Adrenal gland (tissue), 12 donors: ENCODE data around the gene PTGS1. TPM values are rescaled to one million over a fixed set of nuclear protein-coding genes. Genes with fewer than 3 reads are reported as not detected.

Experiments
- DNase-seq, 7 donors: peaks; one replicate each; pipeline ENCODE4 v3.0.0-alpha.2; 2019 to 2020
- H3K27ac ChIP-seq, 5 donors: fragments of 200-600 bp; sonication (generic) in 4 of 5; 1 replicate in 3 of 5; 2 replicates in 2 of 5; pipeline versions ENCODE4 v1.5.1 to v1.8.0; 2016 to 2020; ENCODE audit warnings: mild to moderate bottlenecking in 1 of 5
- H3K27me3 ChIP-seq: fragments of 200-600 bp; 2 replicates; pipeline ENCODE4 v1.8.0; 2021
- H3K36me3 ChIP-seq, 2 donors: fragments of 200-600 bp; replicated peaks in 1 of 2; 1 replicate in 1 of 2; 2 replicates in 1 of 2; pipeline versions ENCODE4 v1.5.1 to v1.8.0; 2018 to 2022
- H3K4me1 ChIP-seq, 2 donors: fragments of 200-600 bp; replicated peaks in 1 of 2; 1 replicate in 1 of 2; 2 replicates in 1 of 2; pipeline versions ENCODE4 v1.5.1 to v1.8.0; 2018 to 2021
- H3K4me3 ChIP-seq, 4 donors: fragments of 200-600 bp; sonication (generic) in 3 of 4; one replicate each; pipeline ENCODE4 v1.5.1; 2016 to 2018
- H3K9me3 ChIP-seq, 3 donors: fragments of 200-600 bp; sonication (generic) in 1 of 3; replicated peaks in 1 of 3; 1 replicate in 2 of 3; 2 replicates in 1 of 3; pipeline versions ENCODE4 v1.5.1 to v1.8.0; 2016 to 2021
- CTCF ChIP-seq, 6 experiments: fragments of 450-650 bp in 4 of 6; fragments of 200-600 bp in 2 of 6; sonication (generic) in 1 of 6; IDR thresholded peaks; 1 replicate in 5 of 6; 2 replicates in 1 of 6; pipeline versions ENCODE4 v1.5.1 to v1.8.0; 2016 to 2021; ENCODE audit warnings: antibody characterized with exemption in 6 of 6, mild to moderate bottlenecking in 2 of 6, moderate library complexity in 1 of 6
- POLR2A ChIP-seq, 2 donors: fragments of 450-650 bp; IDR thresholded peaks; one replicate each; pipeline ENCODE4 v1.6.1; 2017; ENCODE audit warnings: antibody characterized with exemption in 2 of 2, mild to moderate bottlenecking in 2 of 2, moderate library complexity in 1 of 2
- WGBS, 4 donors: extraction: QIAGEN DNeasy Blood & Tissue Kit in 2 of 4; methylation state at CpG; one replicate each; pipeline versions ENCODE4 v1.1.5 to v1.1.7; 2013 to 2017; 5-methylcytosine and 5-hydroxymethylcytosine counted together
- intact Hi-C, 2 donors: fragments of 100-400 bp; cut with DNase I; formaldehyde crosslinking; loops; one replicate each; pipeline versions ENCODE4 v1.14.1 to v1.15.0; 2022 to 2023
- polyA plus RNA-seq, 3 donors: library from polyadenylated mRNA; stranded (reverse); fragments of 200-250 nt in 2 of 3; fragments of 350-450 nt in 1 of 3; fragmentation: Illumina TruSeq in 1 of 3; extraction: RNeasy Lipid Tissue Mini Kit (QIAGEN cat#74804) in 1 of 3; gene quantifications; one replicate each; pipeline ENCODE4 v1.2.3, GENCODE V29; 2013 to 2014
- total RNA-seq, 9 donors: library from RNA; depleted of rRNA in 4 of 9; stranded (reverse); fragments of >200 nt in 4 of 9; fragments of 120-200 nt in 1 of 9; fragmentation: NEBNext Ultra II Directional in 1 of 9; extraction: Animal tissue kit (Norgen Biotek cat#: 25700) in 1 of 9; gene quantifications; one replicate each; pipeline versions ENCODE4 v1.1.0 to v1.2.4, GENCODE V29; 2013 to 2023
- donor health status: healthy with polysubstance abuse.
- donor health status: Bipolar disorder and iron deficiency.
- donor health status: DM: yes; HTN: yes; CAD: no.
- donor health status: DM: no; HTN: no; CAD: no.
- donor health status: DM: no; HTN: no; CAD: no.
- donor health status: DM: yes; HTN: yes; CAD: no.

PTGS1 gene
- total and polyA plus RNA-seq, 12 donors, result 0.78 to 6.6 (median 5.1) TPM

- H3K4me1 ChIP-seq, result no peaks in the 10 kb centered on the region
- no peak for DNase-seq
- intact Hi-C loops, result no loop called here
These were observed 10.6 kb downstream of the PTGS1 start for GRCh38 chr9:122381206-122381950.

GRCh38 chr9:122382901-122383850 is 12.4 kb downstream of the PTGS1 start:
- 78 to 83% (median 79%) methylated on average over 11 to 16 of the region's 16 CpGs for WGBS, 4 donors
- TF ChIP-seq POLR2A (IDR thresholded peaks at IDR 0.05) (no peak), CTCF (IDR thresholded peaks at IDR 0.05) (no peak)
- DNase-seq, result peak in 1 of 7 donors; percentile 36
- H3K4me1 ChIP-seq, result no peaks in the 10 kb centered on the region
- H3K9me3 ChIP-seq, result no peaks in the 10 kb centered on the region
- H3K36me3 ChIP-seq, result no peaks in the 10 kb centered on the region
- H3K27me3 ChIP-seq, result no peaks in the 10 kb centered on the region
- no peak overlapping the region for H3K4me3 ChIP-seq
- no peak overlapping the region for H3K27ac ChIP-seq
- intact Hi-C loops, result no loop called here

More at GRCh38 chr9:122381206-122381950, 10.6 kb downstream of the PTGS1 start:
- 87 to 92% (median 90%) methylated on average over 10 to 14 of the region's 14 CpGs for WGBS, 4 donors
- Histone ChIP-seq H3K27me3 (no peaks in the 10 kb centered on the region), H3K27ac (no peak overlapping the region), H3K4me3 (no peak overlapping the region), H3K36me3 (no peaks in the 10 kb centered on the region), H3K9me3 (no peaks in the 10 kb centered on the region)
- TF ChIP-seq CTCF (IDR thresholded peaks at IDR 0.05) (no peak), POLR2A (IDR thresholded peaks at IDR 0.05) (no peak)

- intact Hi-C loops, result no loop called here
- Histone ChIP-seq H3K4me3 (no peak overlapping the region), H3K9me3 (no peaks in the 10 kb centered on the region), H3K36me3 (no peaks in the 10 kb centered on the region), H3K4me1 (no peaks in the 10 kb centered on the region), H3K27me3 (no peaks in the 10 kb centered on the region), H3K27ac (no peak overlapping the region)
- peak in 1 of 7 donors; percentile 32 for DNase-seq
- WGBS, 4 donors, result 54 to 85% (median 78%) methylated on average over 4 to 7 of the region's 7 CpGs
- TF ChIP-seq CTCF (IDR thresholded peaks at IDR 0.05) (no peak), POLR2A (IDR thresholded peaks at IDR 0.05) (no peak)
These were observed 13.2 kb downstream of the PTGS1 start for GRCh38 chr9:122383992-122384461.

GRCh38 chr9:122386311-122386872 is 15.6 kb downstream of the PTGS1 start:
- no peaks in the 10 kb centered on the region for H3K9me3 ChIP-seq
- H3K27me3 ChIP-seq, result no peaks in the 10 kb centered on the region
- intact Hi-C loops, result no loop called here
- H3K36me3 ChIP-seq, result no peaks in the 10 kb centered on the region
- H3K27ac ChIP-seq, result no peak overlapping the region
- 83 to 98% (median 90%) methylated on average over 3 to 8 of the region's 8 CpGs for WGBS, 4 donors
- H3K4me3 ChIP-seq, result no peak overlapping the region
- TF ChIP-seq CTCF (IDR thresholded peaks at IDR 0.05) (no peak), POLR2A (IDR thresholded peaks at IDR 0.05) (no peak)
- no peaks in the 10 kb centered on the region for H3K4me1 ChIP-seq
- DNase-seq, result peak in 2 of 7 donors; percentile 4 to 6
